ENCODE data around the gene FAM163A.
A peak's percentile ranks its signal among the peaks of the same experiment; 100 is the strongest.

The FAM163A gene

GRCh38 chr1:179807291-179807690 is 64.2 kb downstream of the FAM163A start:
- H3K27ac ChIP-seq (ENCODE audit: low read depth, low read length, severe bottlenecking) = no peak overlapping the region
- WGBS, 2 experiments (ENCODE audit: insufficient coverage in 2 of 2) = 90 to 97% methylated on average over 8 to 9 of the region's 9 CpGs
- no peaks in the 10 kb centered on the region for H3K36me3 ChIP-seq (ENCODE audit: control insufficient read depth, insufficient read depth, low read length)
- H3K4me3 ChIP-seq (ENCODE audit: extremely low read depth, insufficient read depth, low read length, poor library complexity, severe bottlenecking) = no peak overlapping the region
- no peaks in the 10 kb centered on the region for H3K4me1 ChIP-seq (ENCODE audit: control insufficient read depth, insufficient read depth, low read length, poor library complexity, severe bottlenecking)
- H3K9me3 ChIP-seq (ENCODE audit: control insufficient read depth, low read length) = no peaks in the 10 kb centered on the region

DNA sequence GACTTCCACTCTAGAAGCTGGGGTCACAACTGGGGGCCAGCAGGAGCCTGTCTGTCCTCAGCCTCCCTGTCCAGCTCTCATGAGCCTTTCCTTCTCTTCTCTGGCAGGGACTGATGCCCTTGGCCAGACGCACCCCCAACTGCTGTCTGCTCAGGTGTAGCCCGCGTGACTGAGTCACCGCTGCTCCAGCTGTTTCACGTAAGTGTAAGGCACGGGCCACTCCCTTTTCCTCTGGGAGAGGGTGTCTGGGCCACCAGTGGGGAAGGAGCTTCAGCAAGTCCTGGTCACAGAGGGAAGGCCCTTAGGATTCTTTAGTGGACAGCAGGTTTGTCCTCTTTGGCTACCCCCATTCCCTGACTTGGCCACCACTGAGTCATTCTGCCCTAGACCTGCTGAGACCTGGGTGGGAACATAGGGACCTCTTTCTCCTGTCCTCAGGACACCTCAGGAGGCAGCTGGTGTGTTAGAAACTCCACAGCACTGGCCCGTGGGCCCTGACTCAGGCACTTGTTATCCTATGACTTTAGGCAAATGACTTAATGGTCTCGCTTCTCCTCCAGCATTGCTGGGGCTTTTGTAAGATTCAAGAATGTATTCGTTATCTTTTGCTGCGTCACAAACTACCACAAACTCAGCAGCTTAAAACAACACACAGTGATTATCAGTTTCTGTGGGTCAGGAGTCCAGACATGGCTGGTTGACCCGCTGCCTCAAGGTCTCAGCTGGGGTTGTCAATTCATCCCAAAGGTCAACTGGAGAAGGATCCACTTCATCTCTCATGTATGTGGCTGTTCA is 64.8 kb downstream of the FAM163A start:
- Histone ChIP-seq H3K27ac (ENCODE audit: low read depth, low read length, severe bottlenecking) (no peak overlapping the region), H3K9me3 (ENCODE audit: control insufficient read depth, low read length) (no peaks in the 10 kb centered on the region), H3K4me1 (ENCODE audit: control insufficient read depth, insufficient read depth, low read length, poor library complexity, severe bottlenecking) (no peaks in the 10 kb centered on the region), H3K36me3 (ENCODE audit: control insufficient read depth, insufficient read depth, low read length) (no peaks in the 10 kb centered on the region), H3K4me3 (ENCODE audit: extremely low read depth, insufficient read depth, low read length, poor library complexity, severe bottlenecking) (no peak overlapping the region)
- 85 to 87% methylated on average over 7 to 10 of the region's 11 CpGs for WGBS, 2 experiments (ENCODE audit: insufficient coverage in 2 of 2)

GRCh38 chr1:179808503-179808902 is 65.4 kb downstream of the FAM163A start:
- WGBS, 2 experiments (ENCODE audit: insufficient coverage in 2 of 2) = no CpG with 5 or more reads among the region's 1 CpG
- Histone ChIP-seq H3K36me3 (ENCODE audit: control insufficient read depth, insufficient read depth, low read length) (no peaks in the 10 kb centered on the region), H3K27ac (ENCODE audit: low read depth, low read length, severe bottlenecking) (no peak overlapping the region), H3K9me3 (ENCODE audit: control insufficient read depth, low read length) (no peaks in the 10 kb centered on the region), H3K4me1 (ENCODE audit: control insufficient read depth, insufficient read depth, low read length, poor library complexity, severe bottlenecking) (no peaks in the 10 kb centered on the region), H3K4me3 (ENCODE audit: extremely low read depth, insufficient read depth, low read length, poor library complexity, severe bottlenecking) (no peak overlapping the region)

DNA sequence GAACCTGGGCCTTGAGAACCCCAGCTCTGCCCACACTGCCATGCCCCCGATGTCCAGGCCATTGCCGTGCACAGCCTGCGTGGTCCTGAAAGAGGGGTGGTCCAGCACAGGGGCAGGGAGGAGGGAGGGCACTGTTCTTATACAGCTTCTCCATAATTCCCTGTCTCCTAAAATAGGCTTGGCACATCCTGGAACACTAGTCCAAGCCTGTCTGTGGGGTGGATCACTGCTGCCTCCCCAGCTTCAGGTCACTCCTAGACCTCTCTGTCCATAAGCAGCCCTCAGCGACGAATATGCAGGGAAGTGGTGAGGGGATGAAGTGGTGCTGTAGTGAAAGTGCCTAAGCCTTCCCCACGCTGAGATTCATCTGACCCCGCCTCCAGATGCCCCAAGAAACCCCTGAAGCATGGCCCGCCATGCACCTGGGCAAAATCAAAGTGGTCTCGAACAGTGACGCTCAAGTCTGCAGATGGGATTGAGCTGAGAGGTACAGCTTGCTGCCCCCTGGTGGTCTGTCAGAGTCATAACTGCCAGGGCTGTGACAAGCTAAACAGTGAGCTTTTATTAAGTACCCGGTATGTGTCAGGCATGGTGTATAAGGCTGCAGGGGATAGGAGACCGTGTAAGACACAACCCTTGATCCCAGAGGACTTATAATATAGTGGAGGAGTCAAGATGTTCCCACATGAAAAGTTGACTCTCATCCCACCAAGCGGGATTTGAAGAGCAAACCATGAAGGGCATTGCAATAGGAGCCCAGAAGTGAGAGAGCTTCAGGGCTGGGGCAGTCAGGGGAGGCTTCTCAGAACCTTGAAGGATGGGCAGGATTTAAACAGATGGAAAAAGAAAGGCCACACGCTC is 66.6 kb downstream of the FAM163A start:
- Histone ChIP-seq H3K9me3 (ENCODE audit: control insufficient read depth, low read length) (no peaks in the 10 kb centered on the region), H3K4me3 (ENCODE audit: extremely low read depth, insufficient read depth, low read length, poor library complexity, severe bottlenecking) (no peak overlapping the region)
- WGBS, 2 experiments (ENCODE audit: insufficient coverage in 2 of 2) = 20 to 48% methylated on average over 9 to 11 of the region's 14 CpGs

DNA sequence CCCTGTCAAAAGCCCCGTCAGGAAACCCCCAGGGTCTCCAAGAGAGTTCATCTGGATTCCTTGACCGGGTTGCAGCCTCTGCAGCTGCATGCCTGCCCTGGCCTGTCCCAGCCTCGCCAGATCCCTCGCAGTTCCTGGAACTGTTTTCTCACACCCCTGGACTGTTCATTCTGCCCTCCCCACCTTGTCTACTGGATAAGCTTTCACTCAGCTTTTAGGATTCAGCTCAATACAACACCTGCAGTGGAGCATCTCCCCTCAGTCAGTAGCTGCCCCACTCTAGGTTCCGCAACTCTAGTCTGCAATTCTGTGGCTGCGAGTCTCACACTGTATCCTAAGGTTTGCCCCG is 67.2 kb downstream of the FAM163A start:
- H3K36me3 ChIP-seq (ENCODE audit: control insufficient read depth, insufficient read depth, low read length) = no peaks in the 10 kb centered on the region
- WGBS, 2 experiments (ENCODE audit: insufficient coverage in 2 of 2) = 81 to 90% methylated on average over 7 of the region's 7 CpGs
- H3K4me3 ChIP-seq (ENCODE audit: extremely low read depth, insufficient read depth, low read length, poor library complexity, severe bottlenecking) = no peak overlapping the region

More for the DNA sequence above, 66.6 kb downstream of the FAM163A start:
- H3K4me1 ChIP-seq (ENCODE audit: control insufficient read depth, insufficient read depth, low read length, poor library complexity, severe bottlenecking) = no peaks in the 10 kb centered on the region
- H3K36me3 ChIP-seq (ENCODE audit: control insufficient read depth, insufficient read depth, low read length) = no peaks in the 10 kb centered on the region
- no peak overlapping the region for H3K27ac ChIP-seq (ENCODE audit: low read depth, low read length, severe bottlenecking)

GRCh38 chr1:179812501-179813292 is 69.6 kb downstream of the FAM163A start:
- no peak overlapping the region for H3K4me3 ChIP-seq (ENCODE audit: extremely low read depth, insufficient read depth, low read length, poor library complexity, severe bottlenecking)
- H3K4me1 ChIP-seq (ENCODE audit: control insufficient read depth, insufficient read depth, low read length, poor library complexity, severe bottlenecking) = peaks cover 6% of the 10 kb centered on the region
- 88 to 90% methylated on average over 34 of the region's 37 CpGs for WGBS, 2 experiments (ENCODE audit: insufficient coverage in 2 of 2)
- H3K9me3 ChIP-seq (ENCODE audit: control insufficient read depth, low read length) = no peaks in the 10 kb centered on the region
- no peaks in the 10 kb centered on the region for H3K36me3 ChIP-seq (ENCODE audit: control insufficient read depth, insufficient read depth, low read length)
- H3K27ac ChIP-seq (ENCODE audit: low read depth, low read length, severe bottlenecking) = no peak overlapping the region

More for the DNA sequence above, 67.2 kb downstream of the FAM163A start:
- Histone ChIP-seq H3K4me1 (ENCODE audit: control insufficient read depth, insufficient read depth, low read length, poor library complexity, severe bottlenecking) (no peaks in the 10 kb centered on the region), H3K9me3 (ENCODE audit: control insufficient read depth, low read length) (no peaks in the 10 kb centered on the region), H3K27ac (ENCODE audit: low read depth, low read length, severe bottlenecking) (no peak overlapping the region)

- WGBS, 2 experiments (ENCODE audit: insufficient coverage in 2 of 2) = 80 to 83% methylated on average over 13 to 19 of the region's 28 CpGs
- no peaks in the 10 kb centered on the region for H3K36me3 ChIP-seq (ENCODE audit: control insufficient read depth, insufficient read depth, low read length)
- H3K4me1 ChIP-seq (ENCODE audit: control insufficient read depth, insufficient read depth, low read length, poor library complexity, severe bottlenecking) = peaks cover 15% of the 10 kb centered on the region
- H3K27ac ChIP-seq (ENCODE audit: low read depth, low read length, severe bottlenecking) = no peak overlapping the region
- no peaks in the 10 kb centered on the region for H3K9me3 ChIP-seq (ENCODE audit: control insufficient read depth, low read length)
- H3K4me3 ChIP-seq (ENCODE audit: extremely low read depth, insufficient read depth, low read length, poor library complexity, severe bottlenecking) = no peak overlapping the region
Measured at GRCh38 chr1:179813626-179814545, 70.8 kb downstream of the FAM163A start.

- peaks cover 15% of the 10 kb centered on the region for H3K4me1 ChIP-seq (ENCODE audit: control insufficient read depth, insufficient read depth, low read length, poor library complexity, severe bottlenecking)
- H3K36me3 ChIP-seq (ENCODE audit: control insufficient read depth, insufficient read depth, low read length) = no peaks in the 10 kb centered on the region
- H3K4me3 ChIP-seq (ENCODE audit: extremely low read depth, insufficient read depth, low read length, poor library complexity, severe bottlenecking) = peak overlapping the region; percentile 34
- H3K27ac ChIP-seq (ENCODE audit: low read depth, low read length, severe bottlenecking) = no peak overlapping the region
- 5 to 9% methylated on average over 14 of the region's 16 CpGs for WGBS, 2 experiments (ENCODE audit: insufficient coverage in 2 of 2)
- H3K9me3 ChIP-seq (ENCODE audit: control insufficient read depth, low read length) = no peaks in the 10 kb centered on the region
Measured at GRCh38 chr1:179814546-179814838, 71.4 kb downstream of the FAM163A start.

DNA sequence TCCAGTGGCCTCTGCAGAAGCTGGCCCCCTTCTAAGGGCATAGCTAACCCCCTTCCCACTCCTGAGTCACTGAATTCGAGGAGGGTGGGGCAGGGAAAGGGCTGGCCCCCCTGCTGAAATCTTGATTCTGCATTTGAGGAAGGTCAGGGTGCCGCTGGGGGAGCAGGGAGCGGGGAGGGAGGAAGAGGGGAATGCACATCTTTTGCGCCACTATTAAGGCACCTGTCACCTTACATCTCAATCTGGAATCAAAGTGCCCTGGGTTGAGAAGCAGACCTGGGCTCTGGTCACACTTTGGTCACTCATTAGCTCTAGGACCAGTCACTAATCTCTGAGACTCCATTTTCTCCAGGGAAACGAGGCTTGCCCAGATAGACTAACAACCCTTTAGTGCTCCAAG is 72.5 kb downstream of the FAM163A start:
- H3K27ac ChIP-seq (ENCODE audit: low read depth, low read length, severe bottlenecking) = no peak overlapping the region
- peaks cover 15% of the 10 kb centered on the region for H3K4me1 ChIP-seq (ENCODE audit: control insufficient read depth, insufficient read depth, low read length, poor library complexity, severe bottlenecking)
- no peaks in the 10 kb centered on the region for H3K9me3 ChIP-seq (ENCODE audit: control insufficient read depth, low read length)
- WGBS, 2 experiments (ENCODE audit: insufficient coverage in 2 of 2) = 31 to 56% methylated on average over 2 to 3 of the region's 5 CpGs
- H3K36me3 ChIP-seq (ENCODE audit: control insufficient read depth, insufficient read depth, low read length) = no peaks in the 10 kb centered on the region
- peak overlapping the region; percentile 34 for H3K4me3 ChIP-seq (ENCODE audit: extremely low read depth, insufficient read depth, low read length, poor library complexity, severe bottlenecking)
